OCI-LY7 (cell line): Measurements from ENCODE around the gene GBF1.

Source experiments
- CTCF ChIP-seq: fragments of 200-600 bp; sonication (generic); conservative IDR thresholded peaks from 2 replicates; pipeline ENCODE4 v1.5.1; 2014; ENCODE audit warnings: mild to moderate bottlenecking, antibody characterized with exemption, low read length, moderate library complexity, mixed read lengths
- EZH2phosphoT487 ChIP-seq: fragments of 200-600 bp; sonication (generic); IDR thresholded peaks from 2 replicates; pipeline ENCODE4 v1.6.1; 2018; ENCODE audit warnings: low read depth, borderline replicate concordance, mild to moderate bottlenecking, mixed run types, antibody characterized with exemption, low read length, moderate library complexity, mixed read lengths

- TF ChIP-seq CTCF: no peak
- no peak for TF ChIP-seq EZH2phosphoT487
These were observed 7.5 kb upstream of the GBF1 start for GRCh38 chr10:102237711-102238252.
